Measurements from ENCODE around the gene ETV1. TPM values are rescaled to one million over a fixed set of nuclear protein-coding genes. Genes with fewer than 3 reads are reported as not detected.

The ETV1 gene
- total RNA-seq, 1 experiment from 2014 or later, result 23.3 TPM

DNA sequence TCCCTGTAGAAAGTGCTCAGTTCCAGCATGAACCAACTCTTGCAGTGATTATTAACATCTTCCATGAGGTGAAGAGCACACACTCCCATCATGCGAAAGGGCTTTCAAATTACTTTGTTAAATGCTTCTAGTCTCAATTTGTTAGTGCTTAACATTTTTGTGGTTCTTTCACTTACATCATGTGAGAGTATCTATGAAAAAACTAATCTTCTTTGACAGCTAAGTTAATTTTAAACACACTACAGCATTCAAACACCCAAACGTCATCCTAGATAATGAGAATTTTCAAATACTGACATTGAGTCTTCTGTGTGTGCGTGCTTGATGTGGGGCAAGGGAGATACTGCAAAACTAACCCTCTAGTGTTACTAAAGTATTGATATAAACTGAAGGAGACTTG is 84.8 kb downstream of the ETV1 start:
- BruUV-seq (replicated peaks), result no TSS peak
- Histone ChIP-seq H2AFZ (ENCODE audit: low read depth, low read length, poor library complexity, severe bottlenecking) (no peak overlapping the region), H3K27ac (ENCODE audit: low read depth, low read length) (no peak overlapping the region), H3K9ac (ENCODE audit: low read length) (no peak overlapping the region), H3K27me3 (ENCODE audit: insufficient read depth, low read length) (no peaks in the 10 kb centered on the region), H3K36me3 (ENCODE audit: control insufficient read depth in 1 of 2, insufficient read depth in 2 of 2, low read length in 2 of 2) (no peaks in the 10 kb centered on the region), H3K4me1 (ENCODE audit: control insufficient read depth in 1 of 2, insufficient read depth in 2 of 2, low read length in 2 of 2) (peaks cover 15 to 19% of the 10 kb centered on the region in 2 experiments), H4K20me1 (ENCODE audit: insufficient read depth) (no peaks in the 10 kb centered on the region), H3K9me3 (ENCODE audit: control insufficient read depth in 1 of 2, insufficient read depth in 1 of 2, low read depth in 1 of 2, low read length in 2 of 2) (no peaks in the 10 kb centered on the region), H3K4me2 (ENCODE audit: low read length) (no peak overlapping the region), H3K79me2 (ENCODE audit: insufficient read depth, low read length) (no peaks in the 10 kb centered on the region), H3K9me2 (ENCODE audit: insufficient read depth) (no peaks in the 10 kb centered on the region), H3K4me3 (replicated peaks in 1 of 2; ENCODE audit: low read depth in 1 of 2, low read length in 2 of 2) (no peak overlapping the region)
- DNase-seq (ENCODE audit: low read depth, low spot score), result no peak
- ChIA-PET CTCF (no interaction called here), RAD21 (ENCODE audit: low non-redundant PET in 1 of 2, low total read pairs in 2 of 2, uncharacterized antibody in 2 of 2, unreplicated experiment in 2 of 2) (no interaction called here), POLR2A (no interaction called here)
- intact Hi-C loops (cut with micrococcal nuclease), result loop anchor here (10.0 kb wide), 1 partner anchor 550 kb away; no protein-coding TSS in a partner anchor
- ATAC-seq, result no peak
- TF ChIP-seq ZNF274 (IDR thresholded peaks at IDR 0.05; ENCODE audit: low read depth, low read length), result no peak
- TF ChIP-seq, protein P1, sequence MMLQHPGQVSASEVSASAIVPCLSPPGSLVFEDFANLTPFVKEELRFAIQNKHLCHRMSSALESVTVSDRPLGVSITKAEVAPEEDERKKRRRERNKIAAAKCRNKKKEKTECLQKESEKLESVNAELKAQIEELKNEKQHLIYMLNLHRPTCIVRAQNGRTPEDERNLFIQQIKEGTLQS (IDR thresholded peaks at IDR 0.05), result no peak
- TF ChIP-seq YY1 (IDR thresholded peaks at IDR 0.05; ENCODE audit: extremely low read depth, insufficient replicate concordance, low read depth, low read length), result no peak
- no peak for TF ChIP-seq EZH2phosphoT487 (IDR thresholded peaks at IDR 0.05; ENCODE audit: borderline replicate concordance)
- no peak for TF ChIP-seq ELF1 (IDR thresholded peaks at IDR 0.05; ENCODE audit: borderline replicate concordance, low read depth)
- TF ChIP-seq, protein P2, sequence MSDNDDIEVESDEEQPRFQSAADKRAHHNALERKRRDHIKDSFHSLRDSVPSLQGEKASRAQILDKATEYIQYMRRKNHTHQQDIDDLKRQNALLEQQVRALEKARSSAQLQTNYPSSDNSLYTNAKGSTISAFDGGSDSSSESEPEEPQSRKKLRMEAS (IDR thresholded peaks at IDR 0.05), result no peak
- TF ChIP-seq RAD21 (IDR thresholded peaks at IDR 0.05; ENCODE audit: low read depth), result no peak
- TF ChIP-seq SP1 (IDR thresholded peaks at IDR 0.05; ENCODE audit: low read depth), result no peak
- TF ChIP-seq, protein P3, sequence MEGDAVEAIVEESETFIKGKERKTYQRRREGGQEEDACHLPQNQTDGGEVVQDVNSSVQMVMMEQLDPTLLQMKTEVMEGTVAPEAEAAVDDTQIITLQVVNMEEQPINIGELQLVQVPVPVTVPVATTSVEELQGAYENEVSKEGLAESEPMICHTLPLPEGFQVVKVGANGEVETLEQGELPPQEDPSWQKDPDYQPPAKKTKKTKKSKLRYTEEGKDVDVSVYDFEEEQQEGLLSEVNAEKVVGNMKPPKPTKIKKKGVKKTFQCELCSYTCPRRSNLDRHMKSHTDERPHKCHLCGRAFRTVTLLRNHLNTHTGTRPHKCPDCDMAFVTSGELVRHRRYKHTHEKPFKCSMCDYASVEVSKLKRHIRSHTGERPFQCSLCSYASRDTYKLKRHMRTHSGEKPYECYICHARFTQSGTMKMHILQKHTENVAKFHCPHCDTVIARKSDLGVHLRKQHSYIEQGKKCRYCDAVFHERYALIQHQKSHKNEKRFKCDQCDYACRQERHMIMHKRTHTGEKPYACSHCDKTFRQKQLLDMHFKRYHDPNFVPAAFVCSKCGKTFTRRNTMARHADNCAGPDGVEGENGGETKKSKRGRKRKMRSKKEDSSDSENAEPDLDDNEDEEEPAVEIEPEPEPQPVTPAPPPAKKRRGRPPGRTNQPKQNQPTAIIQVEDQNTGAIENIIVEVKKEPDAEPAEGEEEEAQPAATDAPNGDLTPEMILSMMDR (IDR thresholded peaks at IDR 0.05 in 2 of 3, conservative IDR thresholded peaks at IDR 0.05 in 1 of 3; ENCODE audit: borderline replicate concordance in 1 of 3, insufficient read depth in 1 of 3, low read depth in 2 of 3, low read length in 2 of 3), result no peak
- TF ChIP-seq CBX3 (IDR thresholded peaks at IDR 0.05; ENCODE audit: low read depth), result no peak
- TF ChIP-seq, protein P4, sequence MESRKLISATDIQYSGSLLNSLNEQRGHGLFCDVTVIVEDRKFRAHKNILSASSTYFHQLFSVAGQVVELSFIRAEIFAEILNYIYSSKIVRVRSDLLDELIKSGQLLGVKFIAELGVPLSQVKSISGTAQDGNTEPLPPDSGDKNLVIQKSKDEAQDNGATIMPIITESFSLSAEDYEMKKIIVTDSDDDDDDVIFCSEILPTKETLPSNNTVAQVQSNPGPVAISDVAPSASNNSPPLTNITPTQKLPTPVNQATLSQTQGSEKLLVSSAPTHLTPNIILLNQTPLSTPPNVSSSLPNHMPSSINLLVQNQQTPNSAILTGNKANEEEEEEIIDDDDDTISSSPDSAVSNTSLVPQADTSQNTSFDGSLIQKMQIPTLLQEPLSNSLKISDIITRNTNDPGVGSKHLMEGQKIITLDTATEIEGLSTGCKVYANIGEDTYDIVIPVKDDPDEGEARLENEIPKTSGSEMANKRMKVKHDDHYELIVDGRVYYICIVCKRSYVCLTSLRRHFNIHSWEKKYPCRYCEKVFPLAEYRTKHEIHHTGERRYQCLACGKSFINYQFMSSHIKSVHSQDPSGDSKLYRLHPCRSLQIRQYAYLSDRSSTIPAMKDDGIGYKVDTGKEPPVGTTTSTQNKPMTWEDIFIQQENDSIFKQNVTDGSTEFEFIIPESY (IDR thresholded peaks at IDR 0.05; ENCODE audit: extremely low read depth, insufficient replicate concordance, low read length), result no peak
- no peak for TF ChIP-seq TCF7L2 (IDR thresholded peaks at IDR 0.05; ENCODE audit: borderline replicate concordance, extremely low read depth, insufficient read depth, insufficient read length)
- no peak for TF ChIP-seq JUND (IDR thresholded peaks at IDR 0.05)
- no peak for TF ChIP-seq SIN3A (IDR thresholded peaks at IDR 0.05; ENCODE audit: low read depth)
- no peak for TF ChIP-seq POLR2AphosphoS5 (IDR thresholded peaks at IDR 0.05; ENCODE audit: low read depth, low read length)
